ENCODE measurements around the gene SCT. TPM values are rescaled to one million over a fixed set of nuclear protein-coding genes. Genes with fewer than 3 reads are reported as not detected.

The SCT gene
- total RNA-seq (not detected), polyA plus RNA-seq (ENCODE audit: insufficient read depth, low read depth, low replicate concordance) (not detected)
- long read RNA-seq, donor 1, partial matches to known transcripts: 0 of 4 reads
- long read RNA-seq, donor 1, other reads (novel, unspliced or antisense): 0 of 4 reads
- long read RNA-seq, donor 2, partial matches to known transcripts: 0 of 4 reads
- long read RNA-seq, donor 2, other reads (novel, unspliced or antisense): 0 of 4 reads
- long read RNA-seq, donor 3, partial matches to known transcripts: 0 of 3 reads
- long read RNA-seq, donor 3, other reads (novel, unspliced or antisense): 0 of 3 reads
- long read RNA-seq, donor 4, partial matches to known transcripts: 0 of 2 reads
- long read RNA-seq, donor 4, other reads (novel, unspliced or antisense): 0 of 2 reads
- long read RNA-seq, donor 5, partial matches to known transcripts: 0 of 1 reads
- long read RNA-seq, donor 5, other reads (novel, unspliced or antisense): 0 of 1 reads
- long read RNA-seq, donor 6, partial matches to known transcripts: 0 of 4 reads
- long read RNA-seq, donor 6, other reads (novel, unspliced or antisense): 0 of 4 reads
- long read RNA-seq, donor 7: 0 reads
- long read RNA-seq, donor 8, transcript SCT-201 (4 exons, 366 nt): major isoform, 6 of 6 reads
- long read RNA-seq, donor 8, partial matches to known transcripts: 0 of 6 reads
- long read RNA-seq, donor 8, other reads (novel, unspliced or antisense): 0 of 6 reads
- long read RNA-seq, donor 9: 0 reads
- long read RNA-seq, donor 10, transcript SCT-201 (4 exons, 366 nt): major isoform, 5 of 5 reads
- long read RNA-seq, donor 10, partial matches to known transcripts: 0 of 5 reads
- long read RNA-seq, donor 10, other reads (novel, unspliced or antisense): 0 of 5 reads

GRCh38 chr11:626475-627307 is at the start of gene SCT:
Gene SCT, minus strand, starts transcription at chr11:627181. Its CDS starts 38 bp downstream, at chr11:627143.
- Histone ChIP-seq H3K9me3 (ENCODE audit: control insufficient read depth in 2 of 3, insufficient read depth in 1 of 3, low read length in 3 of 3) (no peaks in the 10 kb centered on the region), H3K27me3 (ENCODE audit: control insufficient read depth, insufficient read depth, low read length) (peaks cover 4% of the 10 kb centered on the region), H3K36me3 (ENCODE audit: control insufficient read depth in 2 of 3, insufficient read depth in 3 of 3, low read length in 3 of 3) (no peaks in the 10 kb centered on the region), H3K27ac (ENCODE audit: low read depth in 2 of 2, low read length in 2 of 2) (no peak within 1 kb of the TSS), H3K9ac (ENCODE audit: low read length in 3 of 3) (no peak within 1 kb of the TSS), H3K4me1 (ENCODE audit: control insufficient read depth in 2 of 3, insufficient read depth in 2 of 3, low read depth in 1 of 3, low read length in 3 of 3) (no peaks in the 10 kb centered on the region), H3K4me3 (ENCODE audit: low read length in 3 of 3) (no peak within 1 kb of the TSS)
- no peak for TF ChIP-seq CTCF (IDR thresholded peaks at IDR 0.05; ENCODE audit: borderline replicate concordance, extremely low read depth, insufficient read depth)
- DNase-seq (no peak), FAIRE-seq (no peak)
- intact Hi-C loops (cut with DNase I): no loop called here

DNA sequence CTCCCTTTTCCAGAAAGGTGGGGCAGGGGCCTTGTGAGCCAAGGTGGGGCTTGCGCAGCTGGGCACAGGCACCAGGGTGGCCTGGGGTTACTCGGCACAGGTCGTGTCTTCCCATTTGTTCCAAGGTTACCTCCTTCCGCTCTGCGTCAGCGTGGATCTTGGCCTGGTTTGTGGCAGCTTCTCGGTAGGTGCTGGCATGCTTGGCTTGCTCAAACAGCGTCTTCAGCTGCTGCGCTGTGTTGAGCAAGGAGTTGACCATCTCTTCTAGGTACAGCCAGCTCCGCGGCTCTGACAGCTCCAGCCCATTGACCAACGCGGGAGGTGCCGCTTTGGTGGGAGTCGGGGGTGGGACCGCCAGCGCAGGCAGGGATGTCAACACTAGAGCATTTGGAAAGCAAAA is 47.4 kb upstream of the SCT start:
- Histone ChIP-seq H3K4me1 (ENCODE audit: control insufficient read depth in 2 of 3, insufficient read depth in 2 of 3, low read depth in 1 of 3, low read length in 3 of 3) (no peaks in the 10 kb centered on the region), H3K4me3 (ENCODE audit: low read length in 3 of 3) (no peak overlapping the region), H3K27ac (ENCODE audit: low read depth in 2 of 2, low read length in 2 of 2) (no peak overlapping the region), H3K36me3 (ENCODE audit: control insufficient read depth in 2 of 3, insufficient read depth in 3 of 3, low read length in 3 of 3) (peaks cover 5 to 25% (median 18%) of the 10 kb centered on the region in 3 donors), H3K9ac (ENCODE audit: low read length in 3 of 3) (no peak overlapping the region), H3K27me3 (ENCODE audit: control insufficient read depth, insufficient read depth, low read length) (no peaks in the 10 kb centered on the region), H3K9me3 (ENCODE audit: control insufficient read depth in 2 of 3, insufficient read depth in 1 of 3, low read length in 3 of 3) (peaks cover 0 to 1% (median 0%) of the 10 kb centered on the region in 3 donors)
- DNase-seq (no peak), FAIRE-seq (no peak)
- TF ChIP-seq CTCF (IDR thresholded peaks at IDR 0.05; ENCODE audit: borderline replicate concordance, extremely low read depth, insufficient read depth): no peak
- intact Hi-C loops (cut with DNase I): no loop called here

DNA sequence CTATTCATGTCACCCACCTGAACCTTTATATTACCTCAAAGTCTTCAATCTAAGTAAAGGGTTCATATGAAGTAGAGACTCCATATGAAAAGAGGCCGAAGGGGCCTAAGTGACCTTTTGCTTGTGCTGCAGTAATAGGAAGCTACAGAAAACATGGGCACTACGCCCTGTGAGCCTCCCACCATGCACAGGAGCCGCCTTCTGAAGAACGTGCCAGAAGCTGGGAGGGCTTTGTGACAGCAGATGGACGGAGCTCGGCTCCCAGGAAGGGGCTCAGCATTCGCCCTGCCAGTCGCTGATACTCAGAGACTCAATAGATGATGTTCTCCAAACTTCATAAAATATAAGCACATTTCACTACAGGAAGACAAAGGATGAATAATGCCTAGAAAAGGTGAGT is 46.9 kb upstream of the SCT start:
- Histone ChIP-seq H3K9ac (ENCODE audit: low read length in 3 of 3) (no peak overlapping the region), H3K4me1 (ENCODE audit: control insufficient read depth in 2 of 3, insufficient read depth in 2 of 3, low read depth in 1 of 3, low read length in 3 of 3) (no peaks in the 10 kb centered on the region), H3K4me3 (ENCODE audit: low read length in 3 of 3) (no peak overlapping the region), H3K9me3 (ENCODE audit: control insufficient read depth in 2 of 3, insufficient read depth in 1 of 3, low read length in 3 of 3) (peaks cover 0 to 1% (median 0%) of the 10 kb centered on the region in 3 donors), H3K27me3 (ENCODE audit: control insufficient read depth, insufficient read depth, low read length) (no peaks in the 10 kb centered on the region), H3K36me3 (ENCODE audit: control insufficient read depth in 2 of 3, insufficient read depth in 3 of 3, low read length in 3 of 3) (peaks cover 5 to 25% (median 18%) of the 10 kb centered on the region in 3 donors), H3K27ac (ENCODE audit: low read depth in 2 of 2, low read length in 2 of 2) (no peak overlapping the region)
- FAIRE-seq (no peak), DNase-seq (no peak)
- intact Hi-C loops (cut with DNase I): no loop called here
- no peak for TF ChIP-seq CTCF (IDR thresholded peaks at IDR 0.05; ENCODE audit: borderline replicate concordance, extremely low read depth, insufficient read depth)

Data from kidney (tissue), 22 donors.